RKO (cell line): Measurements from ENCODE around the gene FLT1.
A peak's percentile ranks its signal among the peaks of the same experiment; 100 is the strongest.

Experiments
- DNase-seq: peaks from one replicate; pipeline ENCODE4 v3.0.0-alpha.2; 2016; ENCODE audit warnings: low spot score

The FLT1 gene

GRCh38 chr13:28385362-28385761, 109.6 kb downstream of the FLT1 start:
- DNase-seq, result no peak

- DNase-seq, result no peak
These were observed 110.1 kb downstream of the FLT1 start for GRCh38 chr13:28384789-28385188.

- no peak for DNase-seq
These were observed 114.6 kb downstream of the FLT1 start for GRCh38 chr13:28380319-28380718.

- no peak for DNase-seq
These were observed 115.4 kb downstream of the FLT1 start for GRCh38 chr13:28379371-28380083.

GRCh38 chr13:28376604-28377003, 118.3 kb downstream of the FLT1 start:
- DNase-seq, result no peak

GRCh38 chr13:28375250-28375930, 119.5 kb downstream of the FLT1 start:
- no peak for DNase-seq

GRCh38 chr13:28373810-28374209, 121.1 kb downstream of the FLT1 start:
- no peak for DNase-seq

GRCh38 chr13:28370448-28370847, 124.5 kb downstream of the FLT1 start:
- DNase-seq, result no peak

GRCh38 chr13:28358708-28359107, 136.2 kb downstream of the FLT1 start:
- no peak for DNase-seq

GRCh38 chr13:28357911-28358433, 137.0 kb downstream of the FLT1 start:
- DNase-seq, result no peak

- DNase-seq, result no peak
These were observed 137.6 kb downstream of the FLT1 start for GRCh38 chr13:28357247-28357825.

- no peak for DNase-seq
These were observed 138.3 kb downstream of the FLT1 start for GRCh38 chr13:28356561-28357021.

- DNase-seq, result peak; percentile 22
These were observed 139.0 kb downstream of the FLT1 start for GRCh38 chr13:28355822-28356371.

GRCh38 chr13:28355046-28355821, 139.7 kb downstream of the FLT1 start:
- no peak for DNase-seq

- DNase-seq, result no peak
These were observed 141.2 kb downstream of the FLT1 start for GRCh38 chr13:28353679-28354078.

- DNase-seq, result no peak
These were observed 144.8 kb downstream of the FLT1 start for GRCh38 chr13:28349907-28350654.

- no peak for DNase-seq
These were observed 145.6 kb downstream of the FLT1 start for GRCh38 chr13:28349371-28349770.

GRCh38 chr13:28347456-28348371, 147.2 kb downstream of the FLT1 start:
- DNase-seq, result no peak

- DNase-seq, result no peak
These were observed 148.8 kb downstream of the FLT1 start for GRCh38 chr13:28346154-28346553.

- DNase-seq, result no peak
These were observed 150.8 kb downstream of the FLT1 start for GRCh38 chr13:28344163-28344562.
